COR-L47 (cell line): ENCODE data around the gene GPR176.
A peak's percentile ranks its signal among the peaks of the same experiment; 100 is the strongest.

ENCODE experiments used
- DNase-seq: peaks from one replicate; lab custom pipeline; 2025; lab: John Stamatoyannopoulos, UW

GPR176 gene

GRCh38 chr15:39890621-39891020, 29.4 kb downstream of the GPR176 start:
- no peak for DNase-seq

GRCh38 chr15:39889601-39890000, 30.5 kb downstream of the GPR176 start:
- DNase-seq = no peak

GRCh38 chr15:39888809-39889208, 31.3 kb downstream of the GPR176 start:
- no peak for DNase-seq

- no peak for DNase-seq
These were observed 31.8 kb downstream of the GPR176 start for GRCh38 chr15:39888243-39888642.

- DNase-seq = peak; percentile 12
These were observed 32.2 kb downstream of the GPR176 start for GRCh38 chr15:39887832-39888231.

- no peak for DNase-seq
These were observed 32.9 kb downstream of the GPR176 start for GRCh38 chr15:39887211-39887610.

- no peak for DNase-seq
These were observed 33.6 kb downstream of the GPR176 start for GRCh38 chr15:39886418-39886817.

GRCh38 chr15:39885099-39885777, 34.8 kb downstream of the GPR176 start:
- no peak for DNase-seq

GRCh38 chr15:39884351-39884750, 35.7 kb downstream of the GPR176 start:
- DNase-seq = no peak

GRCh38 chr15:39882602-39883001, 37.5 kb downstream of the GPR176 start:
- DNase-seq = no peak

- DNase-seq = no peak
These were observed 38.3 kb downstream of the GPR176 start for GRCh38 chr15:39881790-39882189.

- DNase-seq = no peak
These were observed 39.2 kb downstream of the GPR176 start for GRCh38 chr15:39880718-39881387.

GRCh38 chr15:39878406-39878785, 41.7 kb downstream of the GPR176 start:
- no peak for DNase-seq

GRCh38 chr15:39874890-39875549, 45.0 kb downstream of the GPR176 start:
- peak; percentile 50 for DNase-seq

- DNase-seq = no peak
These were observed 46.1 kb downstream of the GPR176 start for GRCh38 chr15:39873978-39874377.

GRCh38 chr15:39870537-39870936, 49.5 kb downstream of the GPR176 start:
- no peak for DNase-seq

GRCh38 chr15:39869858-39870515, 50.1 kb downstream of the GPR176 start:
- DNase-seq = no peak

GRCh38 chr15:39869254-39869653, 50.8 kb downstream of the GPR176 start:
- peak; percentile 33 for DNase-seq

- DNase-seq = no peak
These were observed 51.7 kb downstream of the GPR176 start for GRCh38 chr15:39868396-39868795.

GRCh38 chr15:39864116-39864515, 56.0 kb downstream of the GPR176 start:
- DNase-seq = no peak

GRCh38 chr15:39860871-39861270, 59.2 kb downstream of the GPR176 start:
- DNase-seq = no peak

GRCh38 chr15:39860200-39860599, 59.9 kb downstream of the GPR176 start:
- DNase-seq = no peak

- DNase-seq = no peak
These were observed 60.4 kb downstream of the GPR176 start for GRCh38 chr15:39859636-39860035.
